GOT3 (cell line): ENCODE data around the gene CEACAM21.
"Not testable (repeated sequence)": the region's sequence is repeated elsewhere in the genome, so short reads cannot be mapped to it uniquely, and the experiment has no call there.

ENCODE experiments used
- DNase-seq: peaks from one replicate; lab custom pipeline; 2025; ENCODE audit warnings: mixed read lengths; lab: John Stamatoyannopoulos, UW

CEACAM21 gene

GRCh38 chr19:41549884-41550283, 26.1 kb upstream of the CEACAM21 start:
- DNase-seq = no peak

GRCh38 chr19:41551212-41551610, 24.8 kb upstream of the CEACAM21 start:
- no peak for DNase-seq

- DNase-seq = no peak
Measured at GRCh38 chr19:41551711-41552110, 24.3 kb upstream of the CEACAM21 start.

- no peak for DNase-seq
Measured at GRCh38 chr19:41552558-41552957, 23.4 kb upstream of the CEACAM21 start.

- no peak for DNase-seq
Measured at GRCh38 chr19:41553804-41554203, 22.2 kb upstream of the CEACAM21 start.

- DNase-seq = no peak
Measured at GRCh38 chr19:41554907-41555306, 21.1 kb upstream of the CEACAM21 start.

- DNase-seq = no peak
Measured at GRCh38 chr19:41555748-41556147, 20.2 kb upstream of the CEACAM21 start.

- no peak for DNase-seq
Measured at GRCh38 chr19:41563854-41564514, 12.0 kb upstream of the CEACAM21 start.

- DNase-seq = no peak
Measured at GRCh38 chr19:41564515-41565378, 11.2 kb upstream of the CEACAM21 start.

- no peak for DNase-seq
Measured at GRCh38 chr19:41565379-41565720, 10.6 kb upstream of the CEACAM21 start.

GRCh38 chr19:41566001-41566400, 10.0 kb upstream of the CEACAM21 start:
- no peak for DNase-seq

GRCh38 chr19:41569481-41570150, 6.3 kb upstream of the CEACAM21 start:
- no peak for DNase-seq

- no peak for DNase-seq
Measured at GRCh38 chr19:41570179-41570578, 5.8 kb upstream of the CEACAM21 start.

GRCh38 chr19:41570639-41571112, 5.3 kb upstream of the CEACAM21 start:
- DNase-seq = no peak

- DNase-seq = no peak
Measured at GRCh38 chr19:41577144-41577830, 1.3 kb downstream of the CEACAM21 start.

GRCh38 chr19:41577833-41578232, 1.9 kb downstream of the CEACAM21 start:
- DNase-seq = no peak

- no peak for DNase-seq
Measured at GRCh38 chr19:41578886-41579285, 2.9 kb downstream of the CEACAM21 start.

- DNase-seq = not testable (repeated sequence)
Measured at GRCh38 chr19:41581068-41581467, 5.1 kb downstream of the CEACAM21 start.

GRCh38 chr19:41582577-41583182, 6.7 kb downstream of the CEACAM21 start:
- not testable (repeated sequence) for DNase-seq

GRCh38 chr19:41584260-41584810, 8.4 kb downstream of the CEACAM21 start:
- no peak for DNase-seq

GRCh38 chr19:41584931-41585330, 9.0 kb downstream of the CEACAM21 start:
- no peak for DNase-seq
